GM18508 (cell line): Measurements from ENCODE around the gene KRTAP4-3.
"Not testable (repeated sequence)": the region's sequence is repeated elsewhere in the genome, so short reads cannot be mapped to it uniquely, and the experiment has no call there.

Experiments used
- ATAC-seq: cut with Tn5 transposase; IDR thresholded peaks from one replicate; pipeline ENCODE4 v1.9.1; 2021; ENCODE audit warnings: moderate number of reproducible peaks; ENCODE audit not compliant: insufficient read depth, unreplicated experiment

The KRTAP4-3 gene

GRCh38 chr17:41168121-41168520 is at the start of gene KRTAP4-3:
KRTAP4-3 (minus strand) TSS chr17:41168221; CDS start chr17:41168172, 49 bp downstream.
- no peak for ATAC-seq

GRCh38 chr17:41215681-41216080 is 47.7 kb upstream of the KRTAP4-3 start:
- no peak for ATAC-seq

- no peak for ATAC-seq
These were observed 44.6 kb upstream of the KRTAP4-3 start for GRCh38 chr17:41212524-41213169.

GRCh38 chr17:41211845-41212466 is 43.9 kb upstream of the KRTAP4-3 start:
- ATAC-seq = no peak

- no peak for ATAC-seq
These were observed 31.5 kb upstream of the KRTAP4-3 start for GRCh38 chr17:41199421-41200078.

- no peak for ATAC-seq
These were observed 28.0 kb upstream of the KRTAP4-3 start for GRCh38 chr17:41196068-41196467.

- ATAC-seq = no peak
These were observed 22.3 kb upstream of the KRTAP4-3 start for GRCh38 chr17:41190328-41190727.

GRCh38 chr17:41189837-41190318 is 21.9 kb upstream of the KRTAP4-3 start, which contains the start of gene KRTAP9-1:
KRTAP9-1 (plus strand) TSS chr17:41189887; CDS start chr17:41189887, 0 bp downstream.
- not testable (repeated sequence) for ATAC-seq

GRCh38 chr17:41186872-41187271 is 18.9 kb upstream of the KRTAP4-3 start:
- ATAC-seq = no peak

- no peak for ATAC-seq
These were observed 17.0 kb upstream of the KRTAP4-3 start for GRCh38 chr17:41185001-41185400.

- ATAC-seq = no peak
These were observed 16.5 kb upstream of the KRTAP4-3 start, which contains the start of gene KRTAP4-1 for GRCh38 chr17:41184480-41184961. KRTAP4-1 (minus strand) TSS chr17:41184911; CDS start chr17:41184854, 57 bp downstream.

GRCh38 chr17:41178843-41179616 is 11.0 kb upstream of the KRTAP4-3 start:
- no peak for ATAC-seq

- no peak for ATAC-seq
These were observed 10.3 kb upstream of the KRTAP4-3 start for GRCh38 chr17:41178341-41178740.

- no peak for ATAC-seq
These were observed 9.8 kb upstream of the KRTAP4-3 start, which contains the start of gene KRTAP4-2 for GRCh38 chr17:41177727-41178271. KRTAP4-2 (minus strand) TSS chr17:41178221; CDS start chr17:41178164, 57 bp downstream.

- ATAC-seq = no peak
These were observed 8.8 kb upstream of the KRTAP4-3 start for GRCh38 chr17:41176744-41177387.

- ATAC-seq = no peak
These were observed 3.9 kb upstream of the KRTAP4-3 start for GRCh38 chr17:41171886-41172285.

- ATAC-seq = no peak
These were observed 460 bp downstream of the KRTAP4-3 start for GRCh38 chr17:41167561-41167960.

- ATAC-seq = no peak
These were observed 4.2 kb downstream of the KRTAP4-3 start for GRCh38 chr17:41163828-41164227.

GRCh38 chr17:41160648-41161047 is 7.4 kb downstream of the KRTAP4-3 start, which contains the start of gene KRTAP4-4:
KRTAP4-4 (minus strand) TSS chr17:41160748; CDS start chr17:41160691, 57 bp downstream.
- no peak for ATAC-seq
